Thyroid gland (tissue), 4 donors: ENCODE results near the gene POLR3H.

ENCODE experiments used
- POLR2A ChIP-seq, 2 donors: fragments of 450-650 bp; IDR thresholded peaks; one replicate each; pipeline ENCODE4 v1.6.1; 2017; ENCODE audit warnings: antibody characterized with exemption in 2 of 2, mild to moderate bottlenecking in 2 of 2, moderate library complexity in 1 of 2
- TF ChIP-seq, protein P1 (sequence below), 6 experiments: fragments of 200-600 bp in 3 of 6; fragments of 450-650 bp in 3 of 6; sonication (generic) in 3 of 6; IDR thresholded peaks; one replicate each; pipeline ENCODE4 v1.5.1; 2016 to 2019; ENCODE audit warnings: antibody characterized with exemption in 6 of 6, mild to moderate bottlenecking in 2 of 6, inconsistent platforms in 1 of 6, moderate library complexity in 1 of 6

DNA sequence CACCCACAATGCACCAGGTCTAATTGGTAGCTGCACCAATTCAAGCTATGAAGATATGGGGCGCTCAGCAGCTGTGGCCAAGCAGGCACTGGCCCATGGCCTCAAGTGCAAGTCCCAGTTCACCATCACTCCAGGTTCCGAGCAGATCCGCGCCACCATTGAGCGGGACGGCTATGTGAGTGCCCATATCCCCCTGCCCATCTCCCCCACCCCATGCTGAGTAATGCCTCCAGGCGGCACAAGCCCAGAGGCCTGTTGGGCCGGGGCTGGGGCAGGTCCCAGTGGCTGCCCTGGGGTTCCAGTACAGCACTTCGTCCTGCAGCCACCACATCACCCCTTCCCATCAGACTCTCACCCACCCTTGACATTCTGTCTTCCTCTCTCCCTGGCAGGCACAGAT, 21.5 kb downstream of the POLR3H start:
- no peak for TF ChIP-seq POLR2A (IDR thresholded peaks at IDR 0.05)
- TF ChIP-seq, protein P1, sequence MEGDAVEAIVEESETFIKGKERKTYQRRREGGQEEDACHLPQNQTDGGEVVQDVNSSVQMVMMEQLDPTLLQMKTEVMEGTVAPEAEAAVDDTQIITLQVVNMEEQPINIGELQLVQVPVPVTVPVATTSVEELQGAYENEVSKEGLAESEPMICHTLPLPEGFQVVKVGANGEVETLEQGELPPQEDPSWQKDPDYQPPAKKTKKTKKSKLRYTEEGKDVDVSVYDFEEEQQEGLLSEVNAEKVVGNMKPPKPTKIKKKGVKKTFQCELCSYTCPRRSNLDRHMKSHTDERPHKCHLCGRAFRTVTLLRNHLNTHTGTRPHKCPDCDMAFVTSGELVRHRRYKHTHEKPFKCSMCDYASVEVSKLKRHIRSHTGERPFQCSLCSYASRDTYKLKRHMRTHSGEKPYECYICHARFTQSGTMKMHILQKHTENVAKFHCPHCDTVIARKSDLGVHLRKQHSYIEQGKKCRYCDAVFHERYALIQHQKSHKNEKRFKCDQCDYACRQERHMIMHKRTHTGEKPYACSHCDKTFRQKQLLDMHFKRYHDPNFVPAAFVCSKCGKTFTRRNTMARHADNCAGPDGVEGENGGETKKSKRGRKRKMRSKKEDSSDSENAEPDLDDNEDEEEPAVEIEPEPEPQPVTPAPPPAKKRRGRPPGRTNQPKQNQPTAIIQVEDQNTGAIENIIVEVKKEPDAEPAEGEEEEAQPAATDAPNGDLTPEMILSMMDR (IDR thresholded peaks at IDR 0.05) = no peak
